22Rv1 (cell line): ENCODE results near the gene PLP1.

Experiments
- ZFX ChIP-seq: fragments of 450-650 bp; IDR thresholded peaks from 2 replicates; pipeline ENCODE4 v1.6.1; 2017; ENCODE audit warnings: antibody characterized with exemption, borderline replicate concordance
- TF ChIP-seq, protein P1 (sequence below): fragments of 450-650 bp; IDR thresholded peaks from 2 replicates; pipeline ENCODE4 v1.5.1; 2017; ENCODE audit warnings: mild to moderate bottlenecking

GRCh38 chrX:103789004-103789403 is 12.4 kb downstream of the PLP1 start:
- TF ChIP-seq, protein P1, sequence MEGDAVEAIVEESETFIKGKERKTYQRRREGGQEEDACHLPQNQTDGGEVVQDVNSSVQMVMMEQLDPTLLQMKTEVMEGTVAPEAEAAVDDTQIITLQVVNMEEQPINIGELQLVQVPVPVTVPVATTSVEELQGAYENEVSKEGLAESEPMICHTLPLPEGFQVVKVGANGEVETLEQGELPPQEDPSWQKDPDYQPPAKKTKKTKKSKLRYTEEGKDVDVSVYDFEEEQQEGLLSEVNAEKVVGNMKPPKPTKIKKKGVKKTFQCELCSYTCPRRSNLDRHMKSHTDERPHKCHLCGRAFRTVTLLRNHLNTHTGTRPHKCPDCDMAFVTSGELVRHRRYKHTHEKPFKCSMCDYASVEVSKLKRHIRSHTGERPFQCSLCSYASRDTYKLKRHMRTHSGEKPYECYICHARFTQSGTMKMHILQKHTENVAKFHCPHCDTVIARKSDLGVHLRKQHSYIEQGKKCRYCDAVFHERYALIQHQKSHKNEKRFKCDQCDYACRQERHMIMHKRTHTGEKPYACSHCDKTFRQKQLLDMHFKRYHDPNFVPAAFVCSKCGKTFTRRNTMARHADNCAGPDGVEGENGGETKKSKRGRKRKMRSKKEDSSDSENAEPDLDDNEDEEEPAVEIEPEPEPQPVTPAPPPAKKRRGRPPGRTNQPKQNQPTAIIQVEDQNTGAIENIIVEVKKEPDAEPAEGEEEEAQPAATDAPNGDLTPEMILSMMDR = no peak
- no peak for TF ChIP-seq ZFX
